ENCODE data around the gene CFAP52. TPM values are rescaled to one million over a fixed set of nuclear protein-coding genes. Genes with fewer than 3 reads are reported as not detected.

Gene CFAP52
- total RNA-seq (2021) = not detected in 2 replicates
- long read RNA-seq, partial matches to known transcripts = 0 of 3 reads
- long read RNA-seq, other reads (novel, unspliced or antisense) = 3 of 3 reads

- Mint-ChIP-seq H3K36me3 (ENCODE audit: insufficient read depth in 1 of 3, low read depth in 3 of 3) (no peaks in the 10 kb centered on the region; a peak in 1 of 7 replicates), H3K27ac (peak within 1 kb of the TSS in 2 of 3 experiments; percentile 50 to 89; a peak in 3 of 7 replicates), H3K4me3 (peak within 1 kb of the TSS; percentile 94 to 98), H3K27me3 (ENCODE audit: low read depth) (peaks cover 2% of the 10 kb centered on the region), H3K9me3 (no peaks in the 10 kb centered on the region), H3K4me1 (peaks cover 10 to 13% of the 10 kb centered on the region in 2 experiments)
- no peak within 1 kb of the TSS for H3K18ac ChIP-seq (ENCODE audit: insufficient read length, low read depth, low read length)
- H3K4ac ChIP-seq (ENCODE audit: low read depth, low read length) = no peak within 1 kb of the TSS
- H3K23me2 ChIP-seq (ENCODE audit: insufficient read length, low read depth, low read length, poor library complexity, severe bottlenecking) = peaks cover 11% of the 10 kb centered on the region
- H3K4me1 ChIP-seq (ENCODE audit: insufficient read depth, low read length) = no peaks in the 10 kb centered on the region
- WGBS (ENCODE audit: extremely low coverage, insufficient read length, low lambda C conversion rate) = no CpG with 5 or more reads among the region's 38 CpGs
- no peak within 1 kb of the TSS for H3T11ph ChIP-seq (ENCODE audit: low read length)
- peak within 1 kb of the TSS; percentile 34 for H3K9ac ChIP-seq (ENCODE audit: extremely low read depth, insufficient read length, low read length)
- no peak within 1 kb of the TSS for H2AK5ac ChIP-seq (ENCODE audit: insufficient read length, low read length)
- H3K27me3 ChIP-seq (ENCODE audit: insufficient read depth, low read length) = no peaks in the 10 kb centered on the region
- no peaks in the 10 kb centered on the region for H3K79me2 ChIP-seq (ENCODE audit: insufficient read depth, low read length)
- H4K5ac ChIP-seq (ENCODE audit: insufficient read length, low read depth, low read length) = no peak within 1 kb of the TSS
- no peak within 1 kb of the TSS for H3K23ac ChIP-seq (ENCODE audit: insufficient read length, low read depth, low read length)
- no peak within 1 kb of the TSS for H2BK12ac ChIP-seq (ENCODE audit: insufficient read length, low read depth, low read length)
- no peak within 1 kb of the TSS for H3K27ac ChIP-seq (ENCODE audit: insufficient read length, low read depth, low read length)
- no peaks in the 10 kb centered on the region for H4K20me1 ChIP-seq (ENCODE audit: control insufficient read depth, insufficient read depth, insufficient read length)
- peak within 1 kb of the TSS; percentile 69 for H2AFZ ChIP-seq (ENCODE audit: low read length)
- no peaks in the 10 kb centered on the region for H3K79me1 ChIP-seq (ENCODE audit: insufficient read depth, low read depth, low read length, poor library complexity, severe bottlenecking)
- peak within 1 kb of the TSS; percentile 99 for H3K4me2 ChIP-seq (ENCODE audit: insufficient read depth, insufficient read length, low read length)
- H4K8ac ChIP-seq (replicated peaks; ENCODE audit: insufficient read length, low read depth, low read length) = no peak within 1 kb of the TSS
- no peaks in the 10 kb centered on the region for H3K9me3 ChIP-seq (ENCODE audit: control insufficient read depth, low read depth, low read length)
- no peak within 1 kb of the TSS for H4K91ac ChIP-seq (ENCODE audit: insufficient read length, low read depth, low read length)
- H2BK20ac ChIP-seq (ENCODE audit: low read depth, low read length, poor library complexity, severe bottlenecking) = no peak within 1 kb of the TSS
- no peak within 1 kb of the TSS for H2BK120ac ChIP-seq (ENCODE audit: low read depth, low read length, poor library complexity, severe bottlenecking)
- no peak within 1 kb of the TSS for H2BK15ac ChIP-seq (ENCODE audit: low read depth, low read length)
- peak; percentile 95 for DNase-seq
- H3K14ac ChIP-seq (ENCODE audit: insufficient read depth, low read length) = no peak within 1 kb of the TSS
- no peak within 1 kb of the TSS for H2BK5ac ChIP-seq (ENCODE audit: insufficient read length, low read length)
- peak; percentile 87 for TF ChIP-seq CTCF (conservative IDR thresholded peaks at IDR 0.05)
- no peak within 1 kb of the TSS for H3K56ac ChIP-seq (ENCODE audit: insufficient read length, low read depth, low read length)
Observed at GRCh38 chr17:9576521-9577372, at the start of gene CFAP52. Gene CFAP52, plus strand, starts transcription at chr17:9576642. Its CDS starts 54 bp downstream, at chr17:9576696.

Data from H9 (cell line).